GM12865 (cell line): ENCODE results near the gene EEIG1.

ENCODE experiments used
- DNase-seq: peaks from one replicate; pipeline ENCODE4 v3.0.0; 2010; ENCODE audit warnings: low read depth
- H3K4me3 ChIP-seq: 2 replicates; pipeline ENCODE4 v1.5.1; 2011; ENCODE audit warnings: mild to moderate bottlenecking, low read depth, low read length, control low read depth
- TF ChIP-seq, protein P1 (sequence below): IDR thresholded peaks from 2 replicates; pipeline ENCODE4 v1.5.1; 2011; ENCODE audit warnings: low read length, control low read depth, low read depth, inconsistent platforms; ENCODE audit not compliant: insufficient read depth; ENCODE audit errors: missing control alignments

The EEIG1 gene

DNA sequence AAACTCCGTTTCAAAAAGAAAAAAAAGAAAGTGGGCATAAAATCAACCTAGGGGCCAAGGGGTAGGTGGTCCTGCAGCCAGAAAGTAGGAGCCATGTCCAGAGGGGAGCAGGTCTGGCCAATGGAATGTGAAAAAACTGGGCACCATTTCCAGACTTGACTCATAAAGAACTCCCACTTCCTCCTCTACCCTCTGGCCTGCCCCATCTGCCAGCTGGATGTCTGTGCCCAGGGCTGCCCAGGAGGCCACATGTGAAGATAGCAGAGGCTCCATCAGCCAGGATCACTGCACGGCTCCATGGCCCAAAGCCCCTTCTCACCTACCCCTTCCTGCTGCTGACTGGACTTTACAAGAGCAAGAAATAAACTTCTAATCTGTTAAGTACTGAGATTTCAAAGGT, 42.1 kb upstream of the EEIG1 start:
- TF ChIP-seq, protein P1, sequence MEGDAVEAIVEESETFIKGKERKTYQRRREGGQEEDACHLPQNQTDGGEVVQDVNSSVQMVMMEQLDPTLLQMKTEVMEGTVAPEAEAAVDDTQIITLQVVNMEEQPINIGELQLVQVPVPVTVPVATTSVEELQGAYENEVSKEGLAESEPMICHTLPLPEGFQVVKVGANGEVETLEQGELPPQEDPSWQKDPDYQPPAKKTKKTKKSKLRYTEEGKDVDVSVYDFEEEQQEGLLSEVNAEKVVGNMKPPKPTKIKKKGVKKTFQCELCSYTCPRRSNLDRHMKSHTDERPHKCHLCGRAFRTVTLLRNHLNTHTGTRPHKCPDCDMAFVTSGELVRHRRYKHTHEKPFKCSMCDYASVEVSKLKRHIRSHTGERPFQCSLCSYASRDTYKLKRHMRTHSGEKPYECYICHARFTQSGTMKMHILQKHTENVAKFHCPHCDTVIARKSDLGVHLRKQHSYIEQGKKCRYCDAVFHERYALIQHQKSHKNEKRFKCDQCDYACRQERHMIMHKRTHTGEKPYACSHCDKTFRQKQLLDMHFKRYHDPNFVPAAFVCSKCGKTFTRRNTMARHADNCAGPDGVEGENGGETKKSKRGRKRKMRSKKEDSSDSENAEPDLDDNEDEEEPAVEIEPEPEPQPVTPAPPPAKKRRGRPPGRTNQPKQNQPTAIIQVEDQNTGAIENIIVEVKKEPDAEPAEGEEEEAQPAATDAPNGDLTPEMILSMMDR = no peak
- H3K4me3 ChIP-seq = no peak overlapping the region
- no peak for DNase-seq

DNA sequence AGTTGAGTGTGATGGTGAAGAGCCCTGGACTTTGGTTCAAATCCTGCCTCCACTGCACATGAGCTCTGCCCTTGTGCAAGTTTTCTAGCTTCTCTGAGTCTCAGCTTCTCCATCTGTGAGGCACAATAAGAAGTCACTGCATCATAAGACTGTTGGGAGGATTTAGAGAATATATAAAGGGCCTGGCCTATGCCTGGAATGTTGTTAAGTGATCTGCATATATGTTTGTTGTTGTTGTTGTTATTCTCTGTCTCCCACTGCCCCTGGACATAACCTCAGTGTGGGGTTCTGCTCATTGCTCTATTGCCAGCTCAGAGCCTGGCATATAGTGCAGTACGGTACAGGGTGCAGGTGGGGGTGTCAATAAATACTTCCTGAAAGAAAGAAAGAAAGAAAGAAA, 40.3 kb upstream of the EEIG1 start:
- DNase-seq = no peak
- TF ChIP-seq, protein P1 = no peak
- no peak overlapping the region for H3K4me3 ChIP-seq

DNA sequence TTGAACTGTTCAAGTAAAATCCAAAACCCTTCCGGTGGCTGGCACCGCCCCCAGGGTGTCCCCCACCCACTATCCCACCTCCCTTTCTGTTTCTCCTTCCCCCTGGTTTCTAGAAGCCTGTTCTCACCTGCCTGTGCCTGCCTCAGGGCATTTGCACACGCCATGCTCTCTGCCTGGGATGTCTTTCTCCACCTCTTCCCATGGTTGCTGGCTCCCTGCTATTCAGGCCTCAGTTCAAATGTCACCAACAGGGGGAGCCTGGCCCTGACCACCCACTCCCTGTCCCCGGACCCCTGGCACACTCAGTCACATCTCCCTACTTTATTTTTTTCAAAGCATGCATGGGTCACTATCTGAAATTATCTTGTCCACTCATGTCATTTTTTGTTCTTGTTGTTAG, 39.9 kb upstream of the EEIG1 start:
- H3K4me3 ChIP-seq = no peak overlapping the region
- no peak for DNase-seq
- TF ChIP-seq, protein P1 = peak; percentile 18

DNA sequence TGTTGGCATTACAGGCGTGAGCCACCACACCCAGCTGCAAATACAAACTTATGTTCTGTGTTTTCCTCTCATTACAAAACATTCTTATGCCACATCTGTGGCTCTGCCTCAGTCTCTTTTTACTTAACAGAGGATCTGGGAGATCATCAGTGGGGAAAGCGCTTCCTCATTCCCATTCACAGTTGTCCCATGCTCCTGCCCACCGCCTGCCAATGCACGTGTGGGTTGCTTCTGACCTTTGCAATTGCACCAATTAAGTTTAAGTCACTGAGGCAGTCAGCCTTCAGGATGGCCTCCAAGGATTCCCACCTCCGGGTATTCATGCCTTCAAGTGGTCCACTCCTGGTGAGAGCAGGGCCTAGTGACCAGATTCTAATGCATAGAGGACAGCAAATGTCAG, 34.9 kb upstream of the EEIG1 start:
- no peak overlapping the region for H3K4me3 ChIP-seq
- TF ChIP-seq, protein P1 = no peak
- DNase-seq = no peak

DNA sequence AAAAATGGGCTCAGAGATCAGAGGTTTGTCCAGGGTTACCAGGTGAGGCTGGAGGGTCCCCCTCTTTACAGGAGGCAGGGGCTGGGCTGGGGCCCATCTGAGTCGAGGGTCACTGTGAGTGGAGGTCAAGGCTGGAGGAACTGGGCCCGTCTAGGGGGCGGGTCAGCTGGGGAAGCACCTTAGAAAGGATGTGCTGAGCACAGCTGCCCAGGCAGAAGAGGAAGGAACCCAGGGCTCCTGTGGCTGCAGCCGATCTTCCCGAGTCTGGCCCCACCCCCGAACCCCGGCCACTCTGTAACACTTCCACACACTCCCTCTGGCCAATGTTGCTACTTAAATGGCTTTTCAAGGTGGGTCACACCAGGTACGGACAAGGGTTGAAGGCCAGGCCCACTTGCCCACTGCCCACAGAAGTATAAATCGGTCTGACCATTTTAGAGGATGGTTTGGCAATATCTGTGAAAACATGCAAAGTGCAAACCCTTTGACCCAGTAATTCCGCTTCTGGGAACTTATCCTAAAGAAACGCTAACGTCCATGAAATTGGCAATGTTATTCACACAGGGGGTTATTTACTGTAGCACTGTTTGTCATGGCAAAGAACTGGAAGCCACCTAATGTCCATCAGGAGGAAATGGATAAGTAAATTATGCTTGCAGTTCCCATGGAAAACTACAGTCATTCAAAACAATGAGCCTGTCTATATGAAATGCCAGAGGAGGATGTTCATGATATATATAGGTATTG, 30.5 kb upstream of the EEIG1 start:
- peak; percentile 21 for DNase-seq
- H3K4me3 ChIP-seq = no peak overlapping the region
- TF ChIP-seq, protein P1 = no peak

DNA sequence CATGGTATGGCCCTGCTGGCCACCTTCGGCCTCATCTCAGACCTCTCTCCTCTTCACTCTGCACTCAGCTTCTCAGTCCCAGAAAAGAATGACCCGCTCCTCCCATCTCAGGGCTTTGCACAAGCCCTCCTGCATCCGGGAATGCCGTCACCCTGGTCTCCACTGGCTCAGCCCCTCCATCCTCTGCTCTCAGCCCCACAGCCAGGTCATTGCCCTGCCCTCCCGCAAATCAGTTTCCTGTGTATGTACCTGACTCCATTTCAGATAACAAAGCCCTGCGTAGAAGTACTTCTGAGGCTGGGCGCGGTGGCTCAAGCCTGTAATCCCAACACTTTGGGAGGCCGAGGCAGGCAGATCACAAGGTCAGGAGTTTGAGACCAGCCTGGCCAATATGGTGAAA, 28.9 kb upstream of the EEIG1 start:
- no peak overlapping the region for H3K4me3 ChIP-seq
- TF ChIP-seq, protein P1 = no peak
- no peak for DNase-seq

DNA sequence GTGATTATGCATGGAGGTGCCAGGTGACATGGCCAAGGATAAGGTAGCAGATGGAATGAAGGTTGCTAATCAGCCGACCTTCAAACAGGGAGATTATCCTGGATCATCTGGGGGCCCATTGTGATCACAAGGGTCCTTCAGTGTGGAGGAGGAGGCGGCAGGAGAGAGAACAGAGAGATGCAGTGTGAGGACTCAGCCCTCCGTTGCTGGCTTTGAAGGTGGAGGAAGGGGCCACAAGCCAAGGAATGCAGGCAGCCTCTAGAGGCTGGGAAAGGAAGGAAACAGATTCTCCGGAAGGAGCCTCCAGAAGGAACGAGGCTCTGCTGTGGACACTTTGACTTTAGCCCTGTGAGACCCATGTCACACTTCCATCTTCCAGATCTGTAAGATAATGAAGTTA, 27.4 kb upstream of the EEIG1 start:
- TF ChIP-seq, protein P1 = no peak
- H3K4me3 ChIP-seq = peak overlapping the region; percentile 14
- no peak for DNase-seq
